HG03469 (cell line): ENCODE results near the gene CACNA1C.

Experiments used
- ATAC-seq: cut with Tn5 transposase; IDR thresholded peaks from one replicate; pipeline ENCODE4 v1.9.1; 2021; ENCODE audit warnings: mild to moderate bottlenecking, moderate library complexity, moderate number of reproducible peaks; ENCODE audit not compliant: unreplicated experiment

CACNA1C gene

GRCh38 chr12:2034633-2035430, 18.0 kb upstream of the CACNA1C start:
- ATAC-seq: no peak

GRCh38 chr12:2035431-2036055, 17.2 kb upstream of the CACNA1C start:
- ATAC-seq: no peak

- no peak for ATAC-seq
Measured at GRCh38 chr12:2039034-2039433, 13.8 kb upstream of the CACNA1C start.

- no peak for ATAC-seq
Measured at GRCh38 chr12:2043054-2043453, 9.7 kb upstream of the CACNA1C start.

GRCh38 chr12:2044165-2044564, 8.6 kb upstream of the CACNA1C start:
- ATAC-seq: no peak

- ATAC-seq: no peak
Measured at GRCh38 chr12:2046957-2047356, 5.8 kb upstream of the CACNA1C start.

GRCh38 chr12:2047752-2048151, 5.0 kb upstream of the CACNA1C start:
- no peak for ATAC-seq

- no peak for ATAC-seq
Measured at GRCh38 chr12:2049604-2050540, 2.9 kb upstream of the CACNA1C start.

- ATAC-seq: no peak
Measured at GRCh38 chr12:2051700-2052621, 826 bp upstream of the CACNA1C start.

- no peak for ATAC-seq
Measured at GRCh38 chr12:2053691-2054090, 904 bp downstream of the CACNA1C start.

GRCh38 chr12:2054091-2055018, 1.6 kb downstream of the CACNA1C start:
- ATAC-seq: no peak

- no peak for ATAC-seq
Measured at GRCh38 chr12:2057041-2057794, 4.4 kb downstream of the CACNA1C start.

GRCh38 chr12:2057795-2058408, 5.1 kb downstream of the CACNA1C start:
- ATAC-seq: no peak

- no peak for ATAC-seq
Measured at GRCh38 chr12:2058837-2059236, 6.0 kb downstream of the CACNA1C start.

- ATAC-seq: no peak
Measured at GRCh38 chr12:2061402-2061801, 8.6 kb downstream of the CACNA1C start.

GRCh38 chr12:2064071-2064507, 11.3 kb downstream of the CACNA1C start:
- no peak for ATAC-seq

GRCh38 chr12:2068653-2069052, 15.9 kb downstream of the CACNA1C start:
- ATAC-seq: no peak

- ATAC-seq: no peak
Measured at GRCh38 chr12:2070440-2071045, 17.8 kb downstream of the CACNA1C start.
